GM21515 (cell line): ENCODE data around the gene FPR2.
"Not testable (repeated sequence)": the region's sequence is repeated elsewhere in the genome, so short reads cannot be mapped to it uniquely, and the experiment has no call there.

Experiments used
- ATAC-seq: cut with Tn5 transposase; IDR thresholded peaks from one replicate; pipeline ENCODE4 v1.9.1; 2021; ENCODE audit not compliant: unreplicated experiment

FPR2 gene

GRCh38 chr19:51739466-51740213 is 21.3 kb upstream of the FPR2 start:
- ATAC-seq: no peak

GRCh38 chr19:51740356-51740755 is 20.6 kb upstream of the FPR2 start:
- no peak for ATAC-seq

GRCh38 chr19:51742789-51743188 is 18.2 kb upstream of the FPR2 start:
- no peak for ATAC-seq

DNA sequence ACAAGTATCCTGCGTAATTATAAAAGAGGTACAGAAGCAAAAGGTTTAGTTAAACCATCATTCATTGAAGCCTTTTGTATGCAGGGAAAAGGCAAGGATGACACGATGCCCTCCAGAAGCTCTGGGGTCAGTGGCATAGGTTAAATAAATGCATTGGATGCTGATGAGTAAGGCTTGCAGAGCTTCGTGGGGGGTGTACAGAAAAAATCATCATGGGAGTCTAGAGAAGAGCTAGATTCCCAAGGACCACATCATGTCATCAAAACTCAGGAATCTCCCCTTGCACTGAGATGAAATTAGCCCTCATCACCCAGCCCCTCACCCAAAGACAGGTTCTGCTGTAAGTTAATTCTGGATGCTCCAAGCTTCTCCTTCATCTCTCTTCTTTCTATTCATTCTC is 17.6 kb upstream of the FPR2 start:
- no peak for ATAC-seq

DNA sequence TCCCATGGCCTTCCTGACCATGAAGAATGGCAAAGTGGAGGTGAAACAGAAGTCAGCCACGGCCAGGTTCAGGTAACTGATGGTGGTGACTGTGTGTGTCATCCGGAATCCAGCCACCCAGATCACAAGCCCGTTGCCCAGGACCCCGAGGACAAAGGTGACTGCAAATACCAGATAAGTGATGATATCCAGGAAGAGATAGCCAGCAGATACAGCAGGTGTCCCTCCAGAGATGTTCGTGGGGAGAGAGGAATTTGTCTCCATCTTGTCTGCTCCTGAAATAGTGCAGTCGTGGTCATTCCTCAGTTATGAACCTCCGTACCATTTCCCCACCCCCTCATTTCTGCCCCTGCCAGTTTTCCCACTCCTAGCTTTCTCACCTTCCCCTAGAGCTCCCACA is 14.2 kb upstream of the FPR2 start:
- ATAC-seq: no peak

DNA sequence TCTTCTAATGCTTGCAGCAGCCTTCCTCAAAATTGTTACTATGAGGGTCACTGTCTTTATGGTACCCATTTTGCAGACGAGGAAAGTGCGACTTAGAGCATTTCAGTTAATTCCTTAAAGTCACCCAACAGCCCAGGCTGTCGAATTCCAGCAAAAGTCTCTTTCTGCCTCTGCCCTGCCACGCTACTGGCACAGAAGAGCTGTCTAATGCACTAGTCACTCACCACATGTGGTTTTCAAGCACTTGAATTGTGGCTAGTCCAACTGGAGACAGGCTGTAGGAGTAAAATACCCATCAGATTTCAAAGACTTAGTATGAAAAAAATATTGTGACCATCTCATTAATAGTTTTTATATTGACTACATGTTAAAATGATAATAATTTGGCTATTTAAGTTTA is 11.0 kb upstream of the FPR2 start:
- no peak for ATAC-seq

GRCh38 chr19:51750400-51751094 is 10.4 kb upstream of the FPR2 start:
- no peak for ATAC-seq

- no peak for ATAC-seq
Observed at GRCh38 chr19:51751655-51752054, 9.3 kb upstream of the FPR2 start, which contains the start of gene FPR1. Gene FPR1, minus strand, starts transcription at chr19:51751878. Its CDS starts 4,884 bp downstream, at chr19:51746994.

DNA sequence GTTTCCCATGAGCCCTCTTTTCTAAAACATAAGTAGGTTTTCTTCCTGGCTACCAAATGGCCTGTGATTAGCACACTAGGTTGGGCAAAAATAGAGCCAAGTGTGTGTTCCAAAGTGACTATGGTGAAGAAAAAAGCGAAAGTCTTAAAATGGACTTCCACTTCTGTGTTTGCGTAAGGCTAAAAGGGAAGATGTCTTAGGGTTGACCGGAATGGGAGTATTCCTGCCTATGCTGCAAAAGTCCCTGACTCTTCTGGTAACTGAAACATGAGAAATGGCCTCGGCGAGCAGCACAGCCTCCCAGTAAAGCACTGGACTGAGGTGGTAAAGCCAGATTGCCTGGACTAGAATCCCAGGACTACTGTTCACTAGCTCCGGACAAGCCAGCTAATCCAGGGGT is 6.9 kb upstream of the FPR2 start:
- ATAC-seq: no peak

GRCh38 chr19:51754770-51755169 is 6.2 kb upstream of the FPR2 start:
- ATAC-seq: no peak

- ATAC-seq: no peak
Observed at GRCh38 chr19:51755571-51755970, 5.4 kb upstream of the FPR2 start.

DNA sequence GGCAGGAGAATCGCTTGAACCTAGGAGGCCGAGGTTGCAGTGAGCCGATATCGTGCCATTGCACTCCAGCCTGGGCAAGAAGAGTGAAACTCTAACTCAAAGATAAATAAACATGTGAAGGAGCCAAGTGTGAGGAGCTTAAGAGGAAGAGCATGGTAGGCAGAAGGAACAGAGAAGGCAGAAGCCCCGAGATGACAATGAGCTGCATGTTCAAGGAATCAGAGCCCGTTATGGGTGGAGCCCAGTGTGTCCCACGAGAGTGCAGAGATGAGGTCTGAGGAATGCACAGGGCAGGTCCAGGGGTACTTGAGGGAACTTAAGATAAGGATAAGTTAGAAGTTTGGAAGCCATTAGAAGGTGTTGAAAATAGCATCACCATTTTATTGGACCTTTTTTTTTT is 716 bp downstream of the FPR2 start:
- no peak for ATAC-seq

DNA sequence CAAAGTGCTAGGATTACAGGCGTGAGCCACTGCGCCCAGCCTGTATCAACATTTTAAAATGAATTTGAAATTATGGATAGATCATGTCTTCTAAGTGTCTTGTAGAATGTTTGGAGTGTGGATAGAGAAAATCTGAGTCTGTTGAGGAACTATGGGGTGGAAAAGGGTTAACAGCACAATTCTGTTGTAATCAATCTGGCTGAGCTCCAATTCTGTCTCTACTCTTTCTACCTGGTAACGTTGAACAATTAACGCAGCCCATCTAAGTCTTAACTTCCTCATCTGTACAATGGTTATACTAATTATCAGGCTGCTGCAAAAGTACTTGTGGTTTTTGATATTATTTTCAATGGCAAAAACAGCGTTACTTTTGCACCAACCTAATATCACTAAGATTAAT is 4.1 kb downstream of the FPR2 start:
- no peak for ATAC-seq

- no peak for ATAC-seq
Observed at GRCh38 chr19:51766461-51766860, 5.5 kb downstream of the FPR2 start.

- no peak for ATAC-seq
Observed at GRCh38 chr19:51771376-51772130, 10.6 kb downstream of the FPR2 start.

GRCh38 chr19:51772977-51773376 is 12.0 kb downstream of the FPR2 start:
- no peak for ATAC-seq

- not testable (repeated sequence) for ATAC-seq
Observed at GRCh38 chr19:51776561-51776960, 15.6 kb downstream of the FPR2 start.

- no peak for ATAC-seq
Observed at GRCh38 chr19:51777570-51778462, 16.8 kb downstream of the FPR2 start.

GRCh38 chr19:51779181-51779580 is 18.2 kb downstream of the FPR2 start:
- no peak for ATAC-seq

- ATAC-seq: no peak
Observed at GRCh38 chr19:51779703-51780102, 18.7 kb downstream of the FPR2 start.

GRCh38 chr19:51780270-51780669 is 19.3 kb downstream of the FPR2 start:
- ATAC-seq: no peak
